SU-DHL-6 (cell line): ENCODE results near the gene PRRG2.

ENCODE experiments used
- CTCF ChIP-seq: fragments of 200-600 bp; sonication (generic); IDR thresholded peaks from one replicate; pipeline ENCODE4 v1.5.1; 2017; ENCODE audit warnings: antibody characterized with exemption, mild to moderate bottlenecking, low read length, moderate library complexity; ENCODE audit not compliant: insufficient read depth, poor library complexity, severe bottlenecking
- EZH2phosphoT487 ChIP-seq: fragments of 200-600 bp; sonication (generic), shearing (Covaris generic); conservative IDR thresholded peaks from 2 replicates; pipeline ENCODE4 v1.6.1; 2018; ENCODE audit warnings: mild to moderate bottlenecking, antibody characterized with exemption, low read length, moderate library complexity, mixed read lengths

GRCh38 chr19:49534632-49535385 lies 46.3 kb upstream of the PRRG2 start:
- no peak for TF ChIP-seq CTCF
- no peak for TF ChIP-seq EZH2phosphoT487
